ENCODE results near the gene PABPC1L.

PABPC1L gene

DNA sequence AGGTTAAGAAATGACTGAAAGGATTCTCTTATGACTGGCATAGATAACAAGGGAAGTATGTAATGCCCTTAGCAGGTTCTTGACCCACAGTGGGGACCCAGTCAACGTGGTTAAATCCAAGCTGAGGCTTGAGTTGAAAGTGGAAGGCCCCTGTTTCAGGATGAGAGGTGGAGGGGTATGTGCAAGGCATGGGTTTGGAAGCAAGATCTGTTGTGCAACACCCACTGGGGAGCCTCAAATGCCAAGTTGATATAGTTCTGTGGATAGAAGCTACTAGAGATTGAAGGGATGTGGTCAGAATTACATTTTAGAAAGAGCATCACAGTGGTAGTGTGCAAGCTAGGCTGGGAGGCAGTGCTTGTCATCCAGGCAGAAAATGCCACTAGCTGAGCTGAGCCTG lies 5.1 kb downstream of the PABPC1L start:
- peaks cover 4 to 75% of the 10 kb centered on the region in 2 experiments; a peak in 2 of 3 replicates for H3K36me3 ChIP-seq (ENCODE audit: control insufficient read depth in 2 of 2, insufficient read depth in 1 of 2, low read length in 2 of 2)
- POLR2A ChIA-PET = no interaction called here
- TF ChIP-seq EGR2 (tag by site-specific recombination; IDR thresholded peaks at IDR 0.05; ENCODE audit: low read depth) (no peak), TRIM28 (IDR thresholded peaks at IDR 0.05; ENCODE audit: borderline replicate concordance, low read length) (no peak), ZNF37A (tag by site-specific recombination; IDR thresholded peaks at IDR 0.05) (no peak), ZNF692 (tag by site-specific recombination; IDR thresholded peaks at IDR 0.05) (no peak), ZNF354C (tag by site-specific recombination; IDR thresholded peaks at IDR 0.05; ENCODE audit: borderline replicate concordance, low read depth) (no peak), ZNF155 (tag by site-specific recombination; IDR thresholded peaks at IDR 0.05) (no peak), ZNF518A (tag by site-specific recombination; conservative IDR thresholded peaks at IDR 0.05; ENCODE audit: low read depth) (no peak), GLI2 (tag by site-specific recombination; IDR thresholded peaks at IDR 0.05; ENCODE audit: borderline replicate concordance, low read depth) (no peak), ZNF416 (tag by site-specific recombination; IDR thresholded peaks at IDR 0.05) (no peak), ZNF549 (tag by site-specific recombination; IDR thresholded peaks at IDR 0.05) (no peak), ZNF747 (tag by site-specific recombination; IDR thresholded peaks at IDR 0.05) (no peak), ZNF221 (tag by site-specific recombination; IDR thresholded peaks at IDR 0.05; ENCODE audit: borderline replicate concordance) (no peak), ZNF76 (tag by site-specific recombination; IDR thresholded peaks at IDR 0.05; ENCODE audit: borderline replicate concordance, low read depth) (no peak), ZNF146 (tag by site-specific recombination; IDR thresholded peaks at IDR 0.05) (no peak), ZNF324 (tag by site-specific recombination; IDR thresholded peaks at IDR 0.05) (no peak)
- TF ChIP-seq, protein P1, sequence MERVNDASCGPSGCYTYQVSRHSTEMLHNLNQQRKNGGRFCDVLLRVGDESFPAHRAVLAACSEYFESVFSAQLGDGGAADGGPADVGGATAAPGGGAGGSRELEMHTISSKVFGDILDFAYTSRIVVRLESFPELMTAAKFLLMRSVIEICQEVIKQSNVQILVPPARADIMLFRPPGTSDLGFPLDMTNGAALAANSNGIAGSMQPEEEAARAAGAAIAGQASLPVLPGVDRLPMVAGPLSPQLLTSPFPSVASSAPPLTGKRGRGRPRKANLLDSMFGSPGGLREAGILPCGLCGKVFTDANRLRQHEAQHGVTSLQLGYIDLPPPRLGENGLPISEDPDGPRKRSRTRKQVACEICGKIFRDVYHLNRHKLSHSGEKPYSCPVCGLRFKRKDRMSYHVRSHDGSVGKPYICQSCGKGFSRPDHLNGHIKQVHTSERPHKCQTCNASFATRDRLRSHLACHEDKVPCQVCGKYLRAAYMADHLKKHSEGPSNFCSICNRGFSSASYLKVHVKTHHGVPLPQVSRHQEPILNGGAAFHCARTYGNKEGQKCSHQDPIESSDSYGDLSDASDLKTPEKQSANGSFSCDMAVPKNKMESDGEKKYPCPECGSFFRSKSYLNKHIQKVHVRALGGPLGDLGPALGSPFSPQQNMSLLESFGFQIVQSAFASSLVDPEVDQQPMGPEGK (tag by site-specific recombination; IDR thresholded peaks at IDR 0.05) = no peak
- TF ChIP-seq, protein P2, sequence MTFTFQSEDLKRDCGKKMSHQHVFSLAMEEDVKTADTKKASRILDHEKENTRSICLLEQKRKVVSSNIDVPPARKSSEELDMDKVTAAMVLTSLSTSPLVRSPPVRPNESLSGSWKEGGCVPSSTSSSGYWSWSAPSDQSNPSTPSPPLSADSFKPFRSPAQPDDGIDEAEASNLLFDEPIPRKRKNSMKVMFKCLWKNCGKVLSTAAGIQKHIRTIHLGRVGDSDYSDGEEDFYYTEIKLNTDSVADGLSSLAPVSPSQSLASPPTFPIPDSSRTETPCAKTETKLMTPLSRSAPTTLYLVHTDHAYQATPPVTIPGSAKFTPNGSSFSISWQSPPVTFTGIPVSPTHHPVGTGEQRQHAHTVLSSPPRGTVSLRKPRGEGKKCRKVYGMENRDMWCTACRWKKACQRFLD (tag by site-specific recombination; IDR thresholded peaks at IDR 0.05) = no peak
- TF ChIP-seq, protein P3, sequence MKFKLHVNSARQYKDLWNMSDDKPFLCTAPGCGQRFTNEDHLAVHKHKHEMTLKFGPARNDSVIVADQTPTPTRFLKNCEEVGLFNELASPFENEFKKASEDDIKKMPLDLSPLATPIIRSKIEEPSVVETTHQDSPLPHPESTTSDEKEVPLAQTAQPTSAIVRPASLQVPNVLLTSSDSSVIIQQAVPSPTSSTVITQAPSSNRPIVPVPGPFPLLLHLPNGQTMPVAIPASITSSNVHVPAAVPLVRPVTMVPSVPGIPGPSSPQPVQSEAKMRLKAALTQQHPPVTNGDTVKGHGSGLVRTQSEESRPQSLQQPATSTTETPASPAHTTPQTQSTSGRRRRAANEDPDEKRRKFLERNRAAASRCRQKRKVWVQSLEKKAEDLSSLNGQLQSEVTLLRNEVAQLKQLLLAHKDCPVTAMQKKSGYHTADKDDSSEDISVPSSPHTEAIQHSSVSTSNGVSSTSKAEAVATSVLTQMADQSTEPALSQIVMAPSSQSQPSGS (tag by site-specific recombination; IDR thresholded peaks at IDR 0.05; ENCODE audit: low read depth) = no peak
- TF ChIP-seq, protein P4, sequence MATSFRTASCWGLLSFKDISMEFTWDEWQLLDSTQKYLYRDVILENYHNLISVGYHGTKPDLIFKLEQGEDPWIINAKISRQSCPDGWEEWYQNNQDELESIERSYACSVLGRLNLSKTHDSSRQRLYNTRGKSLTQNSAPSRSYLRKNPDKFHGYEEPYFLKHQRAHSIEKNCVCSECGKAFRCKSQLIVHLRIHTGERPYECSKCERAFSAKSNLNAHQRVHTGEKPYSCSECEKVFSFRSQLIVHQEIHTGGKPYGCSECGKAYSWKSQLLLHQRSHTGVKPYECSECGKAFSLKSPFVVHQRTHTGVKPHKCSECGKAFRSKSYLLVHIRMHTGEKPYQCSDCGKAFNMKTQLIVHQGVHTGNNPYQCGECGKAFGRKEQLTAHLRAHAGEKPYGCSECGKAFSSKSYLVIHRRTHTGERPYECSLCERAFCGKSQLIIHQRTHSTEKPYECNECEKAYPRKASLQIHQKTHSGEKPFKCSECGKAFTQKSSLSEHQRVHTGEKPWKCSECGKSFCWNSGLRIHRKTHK (tag by site-specific recombination; IDR thresholded peaks at IDR 0.05) = no peak
- TF ChIP-seq, protein P5, sequence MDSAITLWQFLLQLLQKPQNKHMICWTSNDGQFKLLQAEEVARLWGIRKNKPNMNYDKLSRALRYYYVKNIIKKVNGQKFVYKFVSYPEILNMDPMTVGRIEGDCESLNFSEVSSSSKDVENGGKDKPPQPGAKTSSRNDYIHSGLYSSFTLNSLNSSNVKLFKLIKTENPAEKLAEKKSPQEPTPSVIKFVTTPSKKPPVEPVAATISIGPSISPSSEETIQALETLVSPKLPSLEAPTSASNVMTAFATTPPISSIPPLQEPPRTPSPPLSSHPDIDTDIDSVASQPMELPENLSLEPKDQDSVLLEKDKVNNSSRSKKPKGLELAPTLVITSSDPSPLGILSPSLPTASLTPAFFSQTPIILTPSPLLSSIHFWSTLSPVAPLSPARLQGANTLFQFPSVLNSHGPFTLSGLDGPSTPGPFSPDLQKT (IDR thresholded peaks at IDR 0.05; ENCODE audit: borderline replicate concordance, low read depth, low read length) = no peak
- H3K4me1 ChIP-seq (ENCODE audit: control insufficient read depth, insufficient read depth, low read length) = no peaks in the 10 kb centered on the region
- H3K27ac ChIP-seq (ENCODE audit: extremely low read depth, low read depth, low read length) = no peak overlapping the region
- CTCF ChIA-PET = no interaction called here
- H3K9me3 ChIP-seq (ENCODE audit: control insufficient read depth, insufficient read depth, low read depth, low read length) = no peaks in the 10 kb centered on the region
- no peak overlapping the region for H3K4me3 ChIP-seq (ENCODE audit: low read depth, low read length)
